ENCODE results near the gene RBM4. TPM values are rescaled to one million over a fixed set of nuclear protein-coding genes. Genes with fewer than 3 reads are reported as not detected.
"Not testable (repeated sequence)": the region's sequence is repeated elsewhere in the genome, so short reads cannot be mapped to it uniquely, and the experiment has no call there.

The RBM4 gene
- total RNA-seq, 4 donors from 2014 or later, result 53.5 to 83.9 (median 57.2) TPM

DNA sequence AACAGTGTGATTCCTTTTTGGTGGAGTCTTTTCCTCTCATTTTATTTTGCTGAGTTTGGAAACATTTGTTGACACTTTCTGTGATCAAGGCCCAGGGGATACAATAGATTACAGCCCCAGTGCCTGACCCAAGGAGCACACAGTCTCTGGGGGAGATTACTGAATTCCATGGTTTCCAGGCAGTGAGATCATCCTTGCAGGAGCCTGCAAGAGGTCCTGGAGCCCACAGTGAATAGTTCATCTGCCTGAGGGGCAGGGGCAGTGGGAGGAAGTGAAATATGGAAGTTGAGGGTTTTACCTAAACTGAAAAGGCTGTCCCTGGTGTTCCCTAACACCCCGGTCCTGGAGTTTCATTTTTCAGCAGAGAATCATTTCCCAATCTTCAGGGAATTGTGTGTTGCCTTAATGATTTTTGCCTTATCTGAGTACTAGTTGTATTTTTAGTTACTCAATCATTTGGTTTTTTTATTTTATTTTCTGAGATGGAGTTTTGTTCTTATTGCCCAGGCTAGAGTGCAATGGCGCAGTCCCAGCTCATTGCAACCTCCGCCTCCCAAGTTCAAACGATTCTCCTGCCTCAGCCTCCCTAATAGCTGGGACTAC lies 37.8 kb upstream of the RBM4 start:
- Histone ChIP-seq H3K36me3 (peaks cover 0 to 67% (median 0%) of the 10 kb centered on the region in 3 donors), H3K4me3 (no peak overlapping the region), H3K4me1 (peaks cover 0 to 39% (median 8%) of the 10 kb centered on the region in 4 donors), H3K27ac (peak overlapping the region in 2 of 4 donors; percentile 11 to 55), H3K27me3 (no peaks in the 10 kb centered on the region), H3K9me3 (no peaks in the 10 kb centered on the region)
- no peak for DNase-seq (ENCODE audit: low spot score in 2 of 2)
- no peak for TF ChIP-seq EP300 (IDR thresholded peaks at IDR 0.05)
- no peak for TF ChIP-seq POLR2A (IDR thresholded peaks at IDR 0.05)
- TF ChIP-seq, protein P1, sequence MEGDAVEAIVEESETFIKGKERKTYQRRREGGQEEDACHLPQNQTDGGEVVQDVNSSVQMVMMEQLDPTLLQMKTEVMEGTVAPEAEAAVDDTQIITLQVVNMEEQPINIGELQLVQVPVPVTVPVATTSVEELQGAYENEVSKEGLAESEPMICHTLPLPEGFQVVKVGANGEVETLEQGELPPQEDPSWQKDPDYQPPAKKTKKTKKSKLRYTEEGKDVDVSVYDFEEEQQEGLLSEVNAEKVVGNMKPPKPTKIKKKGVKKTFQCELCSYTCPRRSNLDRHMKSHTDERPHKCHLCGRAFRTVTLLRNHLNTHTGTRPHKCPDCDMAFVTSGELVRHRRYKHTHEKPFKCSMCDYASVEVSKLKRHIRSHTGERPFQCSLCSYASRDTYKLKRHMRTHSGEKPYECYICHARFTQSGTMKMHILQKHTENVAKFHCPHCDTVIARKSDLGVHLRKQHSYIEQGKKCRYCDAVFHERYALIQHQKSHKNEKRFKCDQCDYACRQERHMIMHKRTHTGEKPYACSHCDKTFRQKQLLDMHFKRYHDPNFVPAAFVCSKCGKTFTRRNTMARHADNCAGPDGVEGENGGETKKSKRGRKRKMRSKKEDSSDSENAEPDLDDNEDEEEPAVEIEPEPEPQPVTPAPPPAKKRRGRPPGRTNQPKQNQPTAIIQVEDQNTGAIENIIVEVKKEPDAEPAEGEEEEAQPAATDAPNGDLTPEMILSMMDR (IDR thresholded peaks at IDR 0.05), result no peak
- 76 to 90% methylated on average over 4 of the region's 4 CpGs for WGBS, 2 donors

DNA sequence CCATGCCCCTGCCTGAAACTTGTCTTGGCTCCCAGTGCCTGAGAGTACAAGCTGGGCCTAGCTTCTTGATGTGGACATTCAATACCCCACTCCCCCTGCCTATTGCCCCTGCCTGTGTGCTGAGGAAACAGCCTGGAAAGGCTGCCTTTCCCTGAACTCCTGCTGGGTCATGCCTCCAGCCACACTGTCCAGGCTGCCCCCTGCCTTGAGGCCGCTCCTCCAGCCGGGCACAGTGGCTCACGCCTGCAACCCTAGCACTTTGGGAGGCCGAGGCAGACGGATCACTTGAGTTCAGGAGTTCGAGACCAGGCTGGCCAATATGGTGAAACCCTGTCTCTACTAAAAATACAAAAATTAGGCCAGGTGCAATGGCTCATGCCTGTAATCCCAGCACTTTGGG lies 35.4 kb upstream of the RBM4 start:
- H3K36me3 ChIP-seq, result peaks cover 0 to 71% (median 0%) of the 10 kb centered on the region in 3 donors
- TF ChIP-seq, protein P1 (IDR thresholded peaks at IDR 0.05), result no peak
- TF ChIP-seq POLR2A (IDR thresholded peaks at IDR 0.05) (no peak), EP300 (IDR thresholded peaks at IDR 0.05) (no peak)
- peaks cover 0 to 46% (median 17%) of the 10 kb centered on the region in 4 donors for H3K4me1 ChIP-seq
- no peak overlapping the region for H3K27ac ChIP-seq
- no peak overlapping the region for H3K4me3 ChIP-seq
- WGBS, 2 donors, result 90 to 94% methylated on average over 6 of the region's 6 CpGs
- DNase-seq (ENCODE audit: low spot score in 2 of 2), result no peak
- no peaks in the 10 kb centered on the region for H3K27me3 ChIP-seq
- no peaks in the 10 kb centered on the region for H3K9me3 ChIP-seq

DNA sequence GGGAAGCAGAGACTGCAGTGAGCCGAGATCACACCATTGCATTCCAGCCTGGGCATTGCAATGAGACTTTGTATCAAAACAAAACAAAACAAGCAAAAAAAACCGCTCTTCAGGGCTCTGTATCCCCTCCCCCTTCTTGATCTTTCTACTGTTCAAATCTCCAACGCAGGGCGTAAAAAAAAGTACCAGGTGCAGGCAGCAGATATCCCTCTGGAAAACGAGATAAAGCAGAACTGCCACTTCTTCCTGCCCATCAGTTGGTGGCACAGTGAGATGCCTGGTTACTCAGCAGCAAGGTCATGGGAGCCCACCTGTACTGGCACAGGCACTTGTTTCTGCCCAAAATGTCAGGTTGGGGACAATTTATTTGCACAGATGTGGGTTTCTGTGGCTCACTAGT lies 34.3 kb upstream of the RBM4 start:
- Histone ChIP-seq H3K9me3 (no peaks in the 10 kb centered on the region), H3K4me1 (peaks cover 0 to 52% (median 17%) of the 10 kb centered on the region in 4 donors), H3K4me3 (no peak overlapping the region), H3K27me3 (no peaks in the 10 kb centered on the region), H3K36me3 (peaks cover 0 to 67% (median 0%) of the 10 kb centered on the region in 3 donors), H3K27ac (no peak overlapping the region)
- WGBS, 2 donors, result 88 to 89% methylated on average over 5 of the region's 5 CpGs
- no peak for DNase-seq (ENCODE audit: low spot score in 2 of 2)
- TF ChIP-seq, protein P1 (IDR thresholded peaks at IDR 0.05), result no peak
- no peak for TF ChIP-seq EP300 (IDR thresholded peaks at IDR 0.05)
- no peak for TF ChIP-seq POLR2A (IDR thresholded peaks at IDR 0.05)

DNA sequence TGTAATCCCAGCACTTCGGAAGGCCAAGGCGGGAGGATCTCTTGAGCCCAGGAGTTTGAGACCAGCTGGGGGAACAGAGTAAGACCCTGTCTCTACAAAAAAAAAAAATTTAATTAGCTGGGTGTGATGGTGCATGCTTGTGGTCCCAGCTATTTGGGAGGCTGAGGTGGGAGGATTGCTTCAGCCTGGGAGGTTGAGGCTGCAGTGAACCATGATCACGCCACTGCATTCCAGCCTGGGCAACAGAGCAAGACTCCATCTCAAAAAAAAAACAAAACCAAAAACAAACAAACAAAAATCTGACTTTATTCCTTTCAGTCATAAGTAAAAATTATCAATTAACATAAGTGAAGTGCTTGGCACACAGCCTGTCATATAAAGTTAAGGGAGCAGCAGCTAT lies 31.9 kb upstream of the RBM4 start:
- not testable (repeated sequence) for H3K4me3 ChIP-seq; H3K27me3 ChIP-seq; H3K9me3 ChIP-seq; DNase-seq (ENCODE audit: low spot score in 2 of 2)
- WGBS, 2 donors, result 83 to 86% methylated on average over 3 of the region's 3 CpGs
- peak overlapping the region in 3 of 4 donors; percentile 8 to 75 (median 71) for H3K27ac ChIP-seq
- peaks cover 0 to 34% (median 15%) of the 10 kb centered on the region in 4 donors for H3K4me1 ChIP-seq
- peaks cover 0 to 43% (median 0%) of the 10 kb centered on the region in 3 donors for H3K36me3 ChIP-seq

DNA sequence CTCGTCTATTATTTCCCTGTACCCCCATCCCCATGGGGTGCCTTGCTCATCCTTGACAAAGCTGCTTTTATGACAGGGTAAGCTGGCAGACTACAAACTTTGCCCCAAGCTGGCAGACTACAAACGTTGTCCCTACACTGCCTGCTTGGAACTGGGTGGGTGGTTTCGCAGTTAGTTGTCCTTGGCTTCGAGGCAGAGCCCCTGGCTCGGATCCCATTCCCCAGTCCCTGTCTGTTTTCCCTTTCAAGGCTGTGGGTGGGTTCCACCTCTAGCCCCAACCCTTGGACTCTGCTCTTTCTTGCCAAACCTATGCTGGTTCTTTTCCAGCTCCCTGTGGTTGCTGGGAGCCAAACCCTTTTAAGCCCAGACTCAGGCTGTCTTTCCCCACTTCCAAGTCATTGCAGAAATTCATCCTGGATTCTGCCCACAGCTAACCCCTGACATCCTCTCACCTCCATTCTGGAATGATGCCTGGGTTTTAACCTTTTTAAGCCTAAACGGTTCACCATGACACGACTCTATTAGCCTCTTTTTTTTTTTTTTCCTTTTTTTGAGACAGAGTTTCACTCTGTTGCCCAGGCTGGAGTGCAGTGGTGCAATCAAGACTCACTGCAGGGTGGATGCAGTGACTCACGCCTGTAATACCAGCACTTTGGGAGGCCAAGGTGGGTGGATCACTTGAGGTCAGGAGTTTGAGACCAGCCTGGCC lies 31.2 kb upstream of the RBM4 start:
- H3K9me3 ChIP-seq, result no peaks in the 10 kb centered on the region
- H3K4me1 ChIP-seq, result peaks cover 0 to 27% (median 13%) of the 10 kb centered on the region in 4 donors
- no peak for TF ChIP-seq POLR2A (IDR thresholded peaks at IDR 0.05)
- TF ChIP-seq EP300 (IDR thresholded peaks at IDR 0.05), result peak in 1 of 2 donors; percentile 31
- H3K27me3 ChIP-seq, result no peaks in the 10 kb centered on the region
- H3K27ac ChIP-seq, result peak overlapping the region in 3 of 4 donors; percentile 47 to 75 (median 71)
- H3K36me3 ChIP-seq, result peaks cover 0 to 37% (median 0%) of the 10 kb centered on the region in 3 donors
- no peak overlapping the region for H3K4me3 ChIP-seq
- DNase-seq (ENCODE audit: low spot score in 2 of 2), result peak; percentile 60 to 74
- WGBS, 2 donors, result 23 to 24% methylated on average over 8 of the region's 8 CpGs

Measured in tibial nerve (tissue), 4 donors.